Lung (tissue), 12 donors: ENCODE results near the gene ERGIC1. TPM values are rescaled to one million over a fixed set of nuclear protein-coding genes. Genes with fewer than 3 reads are reported as not detected.
A peak's percentile ranks its signal among the peaks of the same experiment; 100 is the strongest.

Experiments used
- ATAC-seq: fragments of 200-7000 bp; cut with Tn5 transposase; one replicate; pipeline ENCODE4 v1.9.1; 2020; ENCODE audit warnings: moderate number of reproducible peaks; ENCODE audit not compliant: insufficient read depth, low FRiP score
- DNase-seq, 3 donors: peaks; one replicate each; pipeline ENCODE4 v3.0.0-alpha.2; 2013 to 2017
- H3K27ac ChIP-seq, 2 donors: one replicate each; pipeline ENCODE4 v1.5.1; 2013; ENCODE audit warnings: mild to moderate bottlenecking in 2 of 2, moderate library complexity in 2 of 2, control low read depth in 1 of 2, inconsistent platforms in 1 of 2, low read depth in 1 of 2, low read length in 1 of 2
- H3K27me3 ChIP-seq, 3 donors: one replicate each; pipeline ENCODE4 v1.5.1; 2013; ENCODE audit warnings: low read length in 2 of 3; ENCODE audit not compliant: control insufficient read depth in 3 of 3, insufficient read depth in 3 of 3
- H3K36me3 ChIP-seq, 4 donors: one replicate each; pipeline ENCODE4 v1.5.1; 2013; ENCODE audit warnings: low read length in 4 of 4, mild to moderate bottlenecking in 1 of 4, moderate library complexity in 1 of 4; ENCODE audit not compliant: control insufficient read depth in 4 of 4, insufficient read depth in 4 of 4
- H3K4me1 ChIP-seq, 5 donors: one replicate each; pipeline ENCODE4 v1.5.1; 2013; ENCODE audit warnings: low read length in 5 of 5, mild to moderate bottlenecking in 2 of 5, moderate library complexity in 1 of 5; ENCODE audit not compliant: control insufficient read depth in 5 of 5, insufficient read depth in 5 of 5
- H3K4me3 ChIP-seq: one replicate; pipeline ENCODE4 v1.5.1; 2013; ENCODE audit warnings: mild to moderate bottlenecking, control low read depth, moderate library complexity
- H3K9ac ChIP-seq, 2 donors: one replicate each; pipeline ENCODE4 v1.5.1; 2013; ENCODE audit warnings: low read length in 2 of 2, control low read depth in 1 of 2; ENCODE audit not compliant: insufficient read depth in 1 of 2
- H3K9me3 ChIP-seq, 4 donors: one replicate each; pipeline ENCODE4 v1.5.1; 2013; ENCODE audit warnings: low read length in 3 of 4, mild to moderate bottlenecking in 1 of 4, moderate library complexity in 1 of 4; ENCODE audit not compliant: control insufficient read depth in 4 of 4, insufficient read depth in 3 of 4
- WGBS, 2 donors: extraction: QIAGEN DNeasy Blood & Tissue Kit; methylation state at CpG; one replicate each; pipeline ENCODE4 v1.1.7; 2013; 5-methylcytosine and 5-hydroxymethylcytosine counted together
- polyA plus RNA-seq, 2 donors: library from polyadenylated mRNA; stranded (reverse); fragments of 200-250 nt; gene quantifications; one replicate each; pipeline ENCODE4 v1.2.1, GENCODE V29; 2013
- total RNA-seq, 2 donors: library from RNA; depleted of rRNA in 1 of 2; stranded (reverse); fragments of >200 nt in 1 of 2; gene quantifications; one replicate each; pipeline ENCODE4 v1.2.1, GENCODE V29; 2014 to 2021
- TF ChIP-seq, protein P1 (sequence below): IDR thresholded peaks from 2 replicates; pipeline ENCODE4 v1.5.1; 2012; ENCODE audit warnings: mild to moderate bottlenecking; ENCODE audit errors: control extremely low read depth, extremely low read depth
- donor health status: control.
- donor health status: control.
- donor health status: Bipolar disorder and iron deficiency.
- donor health status: healthy.
- donor health status: DM: yes; HTN: yes; CAD: no.

ERGIC1 gene
- total and polyA plus RNA-seq, 4 donors: 62.2 to 215 (median 163) TPM

- Histone ChIP-seq H3K9me3 (no peaks in the 10 kb centered on the region), H3K27ac (peak overlapping the region in 1 of 2 donors; percentile 64), H3K36me3 (peaks cover 0 to 6% (median 3%) of the 10 kb centered on the region in 4 donors), H3K4me1 (peaks cover 0 to 19% (median 15%) of the 10 kb centered on the region in 5 donors), H3K4me3 (no peak overlapping the region), H3K9ac (no peak overlapping the region), H3K27me3 (no peaks in the 10 kb centered on the region)
- DNase-seq: no peak
- no peak for ATAC-seq
- TF ChIP-seq, protein P1, sequence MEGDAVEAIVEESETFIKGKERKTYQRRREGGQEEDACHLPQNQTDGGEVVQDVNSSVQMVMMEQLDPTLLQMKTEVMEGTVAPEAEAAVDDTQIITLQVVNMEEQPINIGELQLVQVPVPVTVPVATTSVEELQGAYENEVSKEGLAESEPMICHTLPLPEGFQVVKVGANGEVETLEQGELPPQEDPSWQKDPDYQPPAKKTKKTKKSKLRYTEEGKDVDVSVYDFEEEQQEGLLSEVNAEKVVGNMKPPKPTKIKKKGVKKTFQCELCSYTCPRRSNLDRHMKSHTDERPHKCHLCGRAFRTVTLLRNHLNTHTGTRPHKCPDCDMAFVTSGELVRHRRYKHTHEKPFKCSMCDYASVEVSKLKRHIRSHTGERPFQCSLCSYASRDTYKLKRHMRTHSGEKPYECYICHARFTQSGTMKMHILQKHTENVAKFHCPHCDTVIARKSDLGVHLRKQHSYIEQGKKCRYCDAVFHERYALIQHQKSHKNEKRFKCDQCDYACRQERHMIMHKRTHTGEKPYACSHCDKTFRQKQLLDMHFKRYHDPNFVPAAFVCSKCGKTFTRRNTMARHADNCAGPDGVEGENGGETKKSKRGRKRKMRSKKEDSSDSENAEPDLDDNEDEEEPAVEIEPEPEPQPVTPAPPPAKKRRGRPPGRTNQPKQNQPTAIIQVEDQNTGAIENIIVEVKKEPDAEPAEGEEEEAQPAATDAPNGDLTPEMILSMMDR: no peak
- WGBS, 2 donors: 95 to 97% methylated on average over 4 of the region's 4 CpGs
Measured at GRCh38 chr5:172907657-172908056, 73.6 kb downstream of the ERGIC1 start.

DNA sequence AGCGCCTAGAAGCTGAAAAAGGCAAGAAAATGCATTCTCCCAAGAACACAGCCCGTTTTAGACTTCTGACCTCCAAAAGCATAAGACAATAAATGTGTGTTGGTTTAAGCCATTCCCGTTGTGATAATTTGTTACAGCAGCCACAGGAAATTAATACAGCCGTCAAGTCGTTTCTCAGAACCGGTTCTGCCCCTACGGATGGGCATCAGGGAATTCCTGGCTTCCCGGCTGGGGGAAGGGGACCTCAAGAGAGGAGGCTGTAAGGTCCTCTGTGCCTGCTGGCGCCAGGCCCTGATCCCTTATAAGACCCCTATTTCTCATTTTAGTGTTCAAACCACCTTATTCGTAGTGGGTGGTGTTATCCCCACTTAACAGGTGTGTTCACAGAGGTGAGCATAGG, 74.6 kb downstream of the ERGIC1 start:
- ATAC-seq (no peak), DNase-seq (no peak)
- Histone ChIP-seq H3K4me1 (peaks cover 0 to 14% (median 6%) of the 10 kb centered on the region in 5 donors), H3K27me3 (no peaks in the 10 kb centered on the region), H3K36me3 (peaks cover 0 to 9% (median 8%) of the 10 kb centered on the region in 4 donors), H3K9ac (no peak overlapping the region), H3K4me3 (no peak overlapping the region), H3K27ac (peak overlapping the region in 1 of 2 donors; percentile 51), H3K9me3 (no peaks in the 10 kb centered on the region)
- TF ChIP-seq, protein P1: no peak
- WGBS, 2 donors: 77 to 83% methylated on average over 10 of the region's 10 CpGs

DNA sequence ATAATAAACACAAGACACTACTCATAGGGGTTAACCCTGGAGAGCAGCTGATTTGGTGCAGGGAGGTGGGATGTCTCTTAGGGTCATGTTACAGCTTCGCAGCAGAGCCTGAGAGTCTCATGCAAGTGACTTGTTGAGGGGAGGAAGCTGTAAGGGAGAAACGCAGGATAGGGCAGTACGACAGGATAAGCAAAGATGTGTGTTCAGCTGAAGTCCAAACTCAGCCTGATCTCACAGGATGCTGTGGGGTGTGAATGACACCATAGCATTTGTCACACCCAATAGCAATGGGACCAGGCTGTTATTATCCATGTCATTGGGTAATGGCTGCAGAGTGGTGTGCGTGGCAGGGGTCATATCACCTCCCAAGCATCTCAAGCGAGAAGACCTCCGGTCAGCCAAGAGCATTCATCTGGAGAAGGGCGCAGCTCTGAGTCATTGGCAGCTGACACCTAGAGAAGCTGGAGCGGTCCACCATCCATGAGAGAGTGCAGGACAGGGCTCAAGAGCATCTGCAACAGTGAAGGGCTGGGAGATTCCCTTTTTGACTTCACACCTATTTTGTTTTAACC, 76.0 kb downstream of the ERGIC1 start:
- Histone ChIP-seq H3K9me3 (no peaks in the 10 kb centered on the region), H3K27ac (peak overlapping the region in 1 of 2 donors; percentile 9), H3K27me3 (no peaks in the 10 kb centered on the region), H3K4me3 (no peak overlapping the region), H3K36me3 (peaks cover 0 to 12% (median 8%) of the 10 kb centered on the region in 4 donors), H3K4me1 (peaks cover 0 to 8% (median 0%) of the 10 kb centered on the region in 5 donors), H3K9ac (no peak overlapping the region)
- 77 to 87% methylated on average over 8 of the region's 8 CpGs for WGBS, 2 donors
- peak in 1 of 3 donors; percentile 58 for DNase-seq
- ATAC-seq: no peak
- TF ChIP-seq, protein P1: no peak
